Frontal cortex (tissue), 4 donors: ENCODE measurements around the gene FAM131C. TPM values are rescaled to one million over a fixed set of nuclear protein-coding genes. Genes with fewer than 3 reads are reported as not detected.
A peak's percentile ranks its signal among the peaks of the same experiment; 100 is the strongest.
"Not testable (repeated sequence)": the region's sequence is repeated elsewhere in the genome, so short reads cannot be mapped to it uniquely, and the experiment has no call there.

ENCODE experiments used
- DNase-seq, 2 donors: peaks; one replicate each; pipeline ENCODE4 v3.0.0; 2012; ENCODE audit warnings: low spot score in 2 of 2
- FAIRE-seq: peaks from 2 replicates; lab custom pipeline; 2012; peaks lifted over from hg19 to GRCh38; lab: Jason Lieb, UNC
- total RNA-seq: library from RNA; depleted of rRNA; stranded (reverse); fragments of >200 nt; gene quantifications from one replicate; pipeline ENCODE4 v1.2.3, GENCODE V29; 2014
- donor health status: control.
- donor health status: control.
- donor health status: control.

Gene FAM131C
- total RNA-seq, 1 donor from 2014 or later: 1.2 TPM

DNA sequence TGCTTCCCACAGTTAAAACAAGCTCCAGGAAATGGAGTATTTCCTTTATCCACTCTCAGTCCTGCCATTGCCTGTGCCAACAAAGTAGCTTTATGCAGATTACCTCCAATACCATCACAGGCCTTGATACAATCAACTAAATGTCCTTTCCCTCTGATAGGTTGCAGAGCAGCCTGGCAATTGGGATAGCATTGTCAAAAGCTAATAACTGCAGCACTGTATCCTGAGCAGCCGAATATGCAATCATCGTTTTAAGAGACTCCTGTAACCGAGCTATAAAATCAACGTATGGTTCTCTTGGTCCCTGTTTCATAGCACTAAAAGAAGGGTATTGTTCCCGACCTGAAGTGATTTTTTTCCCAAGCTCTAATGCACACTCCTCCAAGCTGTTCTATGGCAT lies 33.6 kb upstream of the FAM131C start:
- not testable (repeated sequence) for DNase-seq, FAIRE-seq

- FAIRE-seq (no peak), DNase-seq (no peak)
Observed at GRCh38 chr1:16101623-16102022, 28.2 kb upstream of the FAM131C start.

GRCh38 chr1:16099412-16099811 lies 26.0 kb upstream of the FAM131C start:
- FAIRE-seq (no peak), DNase-seq (no peak)

GRCh38 chr1:16095447-16095846 lies 22.0 kb upstream of the FAM131C start:
- FAIRE-seq: no peak
- no peak for DNase-seq

DNA sequence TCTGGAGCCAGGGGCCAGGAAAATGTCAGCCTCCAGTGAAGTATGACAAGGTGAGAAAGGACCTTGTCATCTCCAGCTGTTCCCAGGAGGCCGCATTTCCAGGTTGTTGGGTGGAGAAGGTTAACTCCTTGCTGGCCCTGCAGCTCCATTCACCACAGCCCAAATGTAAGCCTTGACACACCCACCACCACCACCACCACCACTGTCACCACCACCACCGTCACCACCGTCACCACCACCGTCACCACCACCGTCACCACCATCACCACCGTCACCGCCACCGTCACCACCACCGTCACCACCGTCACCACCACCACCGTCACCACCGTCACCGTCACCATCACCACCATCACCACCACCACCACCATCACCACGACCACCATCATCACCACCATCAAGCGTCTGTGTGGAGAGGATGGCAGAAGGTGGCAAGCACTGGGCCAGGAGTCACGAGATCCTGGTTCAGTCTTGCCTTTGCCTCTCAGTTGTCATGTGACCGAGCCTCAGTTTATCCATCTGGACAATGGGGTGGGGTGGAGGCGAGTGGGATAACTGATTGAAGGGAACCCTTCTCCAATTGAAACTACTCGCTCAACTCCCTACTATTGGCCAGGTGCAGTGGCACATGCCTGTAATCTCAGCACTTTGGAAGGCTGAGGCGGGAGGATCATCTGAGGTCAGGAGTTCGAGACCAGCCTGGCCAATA lies 21.2 kb upstream of the FAM131C start:
- FAIRE-seq: no peak
- DNase-seq: no peak

DNA sequence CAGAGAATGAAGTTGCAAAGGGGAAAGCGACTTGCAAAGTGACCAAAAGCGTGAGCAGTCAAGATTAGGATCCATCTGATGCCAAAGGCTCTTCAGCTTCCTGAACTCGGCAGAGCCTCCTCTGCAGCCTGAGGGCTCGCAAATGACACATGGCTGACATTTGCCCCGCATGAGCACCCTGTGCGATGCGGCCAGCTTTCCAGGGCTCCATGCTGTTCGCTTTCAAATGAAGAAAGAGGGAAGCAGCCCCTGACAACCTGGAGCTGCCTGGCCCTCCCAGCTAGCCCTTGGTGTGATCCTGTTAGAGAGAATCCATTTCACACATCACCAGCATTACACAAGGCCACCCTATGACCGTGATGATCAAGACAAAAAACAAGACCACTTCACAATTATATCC lies 20.2 kb upstream of the FAM131C start:
- FAIRE-seq: no peak
- DNase-seq: no peak

DNA sequence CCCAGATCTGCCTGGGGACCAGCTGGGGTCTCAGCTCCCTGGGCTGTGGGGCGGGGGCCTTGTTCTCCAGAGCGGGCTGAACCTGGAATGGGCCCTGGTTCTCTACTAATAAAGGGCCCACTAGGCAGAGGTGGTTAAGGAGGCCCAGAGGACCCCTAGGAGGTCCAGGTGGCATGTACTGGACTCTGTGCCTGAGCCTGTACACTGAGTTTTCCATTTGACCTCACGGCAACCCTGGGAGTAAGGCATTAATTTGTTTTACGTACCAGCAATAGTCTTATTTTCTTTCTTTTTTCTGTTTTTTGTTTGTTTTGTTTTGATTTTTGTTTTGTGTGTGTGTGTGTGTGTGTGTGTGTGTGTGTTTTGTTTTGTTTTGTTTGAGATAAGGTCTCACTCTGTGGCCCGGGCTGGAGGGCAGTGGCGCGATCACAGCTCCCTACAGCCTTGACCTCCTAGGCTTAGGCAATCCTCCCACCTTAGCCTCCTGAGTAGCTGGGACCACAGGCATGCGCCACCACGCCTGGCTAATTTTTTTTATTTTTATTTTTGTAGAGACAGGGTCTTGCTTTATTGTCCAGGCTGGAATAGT lies 19.6 kb upstream of the FAM131C start:
- DNase-seq: no peak
- FAIRE-seq: no peak

- FAIRE-seq: no peak
Observed at GRCh38 chr1:16092097-16092922, 18.9 kb upstream of the FAM131C start.

DNA sequence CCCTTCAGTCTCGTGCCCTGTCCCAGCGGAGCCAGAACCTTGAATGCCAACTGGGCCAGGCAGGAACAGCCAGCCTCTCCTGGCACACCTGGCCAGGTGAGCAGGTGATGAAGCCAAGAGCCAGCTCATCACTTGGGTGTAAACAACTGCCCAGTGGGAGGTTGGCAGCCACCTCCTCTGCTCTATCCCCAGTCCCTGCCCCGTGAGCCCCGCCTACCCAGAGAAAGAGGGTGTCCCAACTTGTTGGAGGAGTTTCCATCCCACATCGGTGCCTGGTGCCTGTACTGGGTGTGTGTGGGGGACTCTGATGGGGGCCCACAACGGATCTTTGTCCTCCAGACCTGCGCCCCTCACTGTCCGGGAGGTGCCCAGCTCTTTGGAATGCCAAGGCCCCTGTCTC lies 17.8 kb upstream of the FAM131C start:
- FAIRE-seq (no peak), DNase-seq (no peak)

More at GRCh38 chr1:16092097-16092922, 18.9 kb upstream of the FAM131C start:
- DNase-seq: no peak

DNA sequence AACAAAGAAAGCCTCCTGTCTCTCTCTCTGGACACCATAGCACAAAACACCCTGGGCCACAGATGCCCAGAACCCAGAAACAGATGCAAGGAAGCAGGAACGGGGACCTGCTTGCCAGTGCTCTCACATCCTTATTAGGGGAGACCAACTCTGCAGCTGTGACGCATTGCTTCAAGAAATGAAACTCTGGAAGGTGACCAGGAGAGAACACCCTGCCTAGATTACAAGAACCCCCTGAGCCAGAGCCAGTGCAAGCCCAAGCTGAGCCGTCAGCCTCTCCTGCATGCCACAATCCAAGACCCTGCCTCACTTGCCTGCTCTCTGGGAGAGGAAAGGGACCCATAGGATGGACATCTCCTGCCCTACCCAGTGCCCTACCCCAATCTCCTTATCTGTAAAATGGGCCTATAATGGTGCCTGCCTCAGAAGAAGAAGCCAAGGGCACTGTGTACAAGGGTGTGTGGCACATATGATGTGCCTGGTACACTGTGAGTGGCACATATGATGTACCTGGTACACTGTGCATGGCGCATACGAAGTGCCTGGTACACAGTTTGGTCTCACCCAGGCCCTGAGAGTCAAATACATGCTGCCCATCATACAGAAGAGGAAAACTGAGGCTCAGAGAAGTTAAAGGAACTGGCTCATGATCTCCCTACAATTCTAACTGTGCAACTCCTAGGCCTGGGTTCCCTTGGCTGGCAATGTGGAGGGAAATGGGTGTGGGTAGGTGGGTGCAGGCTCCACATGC lies 16.8 kb upstream of the FAM131C start:
- DNase-seq: no peak
- FAIRE-seq: no peak

DNA sequence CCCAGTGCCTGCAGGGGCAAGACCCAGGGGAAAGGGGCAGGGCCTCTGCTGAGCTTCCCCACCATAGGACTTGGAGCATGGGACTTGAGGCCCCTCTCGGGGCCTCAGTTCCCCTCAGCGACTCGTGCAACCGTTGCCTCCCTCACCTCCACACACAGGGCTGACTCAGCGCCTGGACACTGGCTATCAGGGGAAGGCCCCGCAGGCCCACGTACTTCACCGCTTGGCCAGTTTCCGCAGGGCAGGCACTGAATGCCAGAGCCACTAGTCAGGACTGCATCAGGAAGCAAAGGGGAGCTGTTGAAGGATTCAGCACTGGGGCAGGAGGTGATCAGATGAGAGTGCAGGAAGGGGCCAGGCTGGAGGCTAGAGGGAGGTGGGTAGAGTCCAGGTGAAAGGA lies 15.5 kb upstream of the FAM131C start:
- no peak for DNase-seq
- no peak for FAIRE-seq

GRCh38 chr1:16088351-16088911 lies 15.0 kb upstream of the FAM131C start:
- DNase-seq (no peak), FAIRE-seq (no peak)

DNA sequence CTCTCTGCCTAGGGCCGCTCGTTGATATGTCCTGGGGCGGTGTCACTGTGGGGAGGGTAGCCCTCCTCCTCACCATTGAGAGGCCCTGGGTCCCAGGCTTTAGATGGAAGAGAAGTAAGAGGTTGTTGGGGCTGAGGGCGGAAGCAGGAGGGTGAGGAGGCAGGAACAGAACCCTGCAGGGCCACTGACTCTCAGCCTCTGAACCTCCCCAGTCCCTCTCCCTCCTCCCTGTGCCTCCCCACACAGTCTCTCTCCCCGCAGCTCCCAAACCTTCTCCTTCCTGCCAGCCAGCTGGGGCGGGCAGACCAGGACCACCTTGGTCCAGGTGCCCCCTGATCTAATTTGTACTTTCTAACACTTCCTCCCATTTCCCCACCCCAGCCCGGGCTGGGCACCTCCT lies 14.3 kb upstream of the FAM131C start:
- DNase-seq (no peak), FAIRE-seq (no peak)

- DNase-seq: no peak
- no peak for FAIRE-seq
Observed at GRCh38 chr1:16085522-16085921, 12.1 kb upstream of the FAM131C start.

GRCh38 chr1:16083486-16083885 lies 10.0 kb upstream of the FAM131C start:
- FAIRE-seq (no peak), DNase-seq (no peak)

- peak in 1 of 2 donors; percentile 61 for DNase-seq
- FAIRE-seq: no peak
Observed at GRCh38 chr1:16082283-16083038, 9.0 kb upstream of the FAM131C start.

GRCh38 chr1:16081636-16082035 lies 8.2 kb upstream of the FAM131C start:
- no peak for DNase-seq
- FAIRE-seq: no peak

DNA sequence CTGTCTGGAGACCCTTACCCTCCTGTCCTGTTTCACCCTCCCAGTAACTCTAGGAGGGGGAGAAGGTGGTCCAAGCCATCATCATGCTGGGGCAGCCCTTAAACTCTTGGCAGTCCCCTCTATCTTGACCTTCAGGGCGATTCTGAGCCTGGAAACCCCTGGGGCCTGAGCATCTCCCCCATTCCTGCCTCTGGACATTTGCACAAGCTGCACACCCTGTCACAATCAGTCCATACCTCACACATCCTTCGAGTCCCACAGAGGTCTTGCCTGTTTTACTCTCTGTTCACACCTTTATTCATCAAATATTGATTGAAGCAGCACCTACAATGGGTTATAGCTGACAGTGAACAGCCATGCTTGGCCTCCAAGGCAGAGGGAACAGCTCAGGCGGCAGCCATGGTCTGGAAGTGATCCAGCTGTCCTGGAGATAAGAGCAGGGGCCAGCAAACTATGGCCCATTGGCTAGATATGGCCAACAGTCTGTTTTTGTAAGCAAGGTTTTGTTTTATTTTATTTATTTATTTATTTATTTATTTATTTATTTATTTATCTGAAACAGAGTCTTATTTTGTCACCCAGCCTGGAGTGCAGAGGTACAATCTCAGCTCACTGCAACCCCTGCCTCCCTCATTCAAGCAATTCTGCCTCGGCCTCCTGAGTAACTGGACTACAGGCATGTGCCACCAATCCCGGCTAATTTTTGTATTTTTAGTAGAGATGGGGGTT lies 7.1 kb upstream of the FAM131C start:
- no peak for FAIRE-seq

More for the DNA sequence above, 7.1 kb upstream of the FAM131C start:
- no peak for DNase-seq
